HCT116 (cell line): ENCODE measurements around the gene SPTBN1. TPM values are rescaled to one million over a fixed set of nuclear protein-coding genes. Genes with fewer than 3 reads are reported as not detected.
A peak's percentile ranks its signal among the peaks of the same experiment; 100 is the strongest.

ENCODE experiments used
- ATAC-seq: fragments of 200-7000 bp; cut with Tn5 transposase; 2 replicates; pipeline ENCODE4 v1.9.1; 2020; ENCODE audit warnings: mild to moderate bottlenecking, moderate library complexity
- BruUV-seq: library from RNA; stranded (reverse); fragments of 400-500 nt; replicated peaks from 2 replicates; lab custom pipeline; 2021; lab: Mats Ljungman, UMichigan
- CTCF ChIA-PET: fragments of 300-600 bp; sonication (Branson Sonifier 250); formaldehyde crosslinking; loops from one replicate; lab custom pipeline; 2021; ENCODE audit warnings: antibody characterized with exemption; lab: Charles Lee
- POLR2A ChIA-PET: fragments of 300-600, 350-600 bp; sonication (Branson Sonifier 250); formaldehyde crosslinking; loops from one replicate; lab custom pipeline; 2021; ENCODE audit warnings: antibody characterized with exemption; lab: Charles Lee
- RAD21 ChIA-PET, 2 experiments: fragments of 300-600 bp; sonication (Branson Sonifier 250); formaldehyde crosslinking; loops; one replicate each; lab custom pipeline; 2023; ENCODE audit warnings: low total read pairs in 2 of 2; ENCODE audit not compliant: uncharacterized antibody in 2 of 2, unreplicated experiment in 2 of 2, low non-redundant PET in 1 of 2; lab: Charles Lee
- DNase-seq: peaks from one replicate; pipeline ENCODE4 v3.0.0-alpha.2; 2010; ENCODE audit warnings: low read depth, low spot score
- H2AFZ ChIP-seq: fragments of 200-600 bp; shearing (Covaris generic), sonication (generic); 2 replicates; pipeline ENCODE4 v1.6.1; 2017; ENCODE audit warnings: low read depth, mixed run types, mixed read lengths, antibody characterized with exemption, low read length; ENCODE audit not compliant: poor library complexity, severe bottlenecking
- H3K27ac ChIP-seq: 2 replicates; pipeline ENCODE4 v1.5.1; 2012; ENCODE audit warnings: low read depth, low read length
- H3K27me3 ChIP-seq: fragments of 200-600 bp; sonication (generic); 2 replicates; pipeline ENCODE4 v1.6.1; 2016; ENCODE audit warnings: mixed run types, low read length, mixed read lengths; ENCODE audit not compliant: insufficient read depth
- H3K36me3 ChIP-seq, 2 experiments: fragments of 200-500 bp in 1 of 2; fragments of 200-600 bp in 1 of 2; sonication (Bioruptor generic) in 1 of 2; sonication (generic) in 1 of 2; 2 replicates each; pipeline versions ENCODE4 v1.5.1 to v1.6.1; 2014 to 2016; ENCODE audit warnings: low read length in 2 of 2, inconsistent platforms in 1 of 2, mixed read lengths in 1 of 2, mixed run types in 1 of 2; ENCODE audit not compliant: insufficient read depth in 2 of 2, control insufficient read depth in 1 of 2
- H3K4me1 ChIP-seq, 2 experiments: fragments of 200-600 bp in 1 of 2; sonication (generic) in 1 of 2; 2 replicates each; pipeline versions ENCODE4 v1.5.1 to v1.6.1; 2012 to 2017; ENCODE audit warnings: low read length in 2 of 2, inconsistent platforms in 1 of 2, mild to moderate bottlenecking in 1 of 2, mixed read lengths in 1 of 2, mixed run types in 1 of 2, moderate library complexity in 1 of 2; ENCODE audit not compliant: insufficient read depth in 2 of 2, control insufficient read depth in 1 of 2
- H3K4me2 ChIP-seq: fragments of 200-600 bp; sonication (generic); 2 replicates; pipeline ENCODE4 v1.6.1; 2017; ENCODE audit warnings: mixed run types, low read length, mixed read lengths
- H3K4me3 ChIP-seq, 2 experiments: fragments of 200-600 bp in 1 of 2; sonication (generic) in 1 of 2; replicated peaks in 1 of 2; 2 replicates each; pipeline ENCODE4 v1.5.1; 2011 to 2016; ENCODE audit warnings: low read length in 2 of 2, control low read depth in 1 of 2, low read depth in 1 of 2, mild to moderate bottlenecking in 1 of 2, mixed read lengths in 1 of 2, mixed run types in 1 of 2
- H3K79me2 ChIP-seq: fragments of 200-600 bp; sonication (generic); 2 replicates; pipeline ENCODE4 v1.6.1; 2017; ENCODE audit warnings: mild to moderate bottlenecking, mixed run types, low read length, moderate library complexity, mixed read lengths; ENCODE audit not compliant: insufficient read depth
- H3K9ac ChIP-seq: fragments of 200-600 bp; sonication (generic); 2 replicates; pipeline ENCODE4 v1.6.1; 2016; ENCODE audit warnings: low read length, mixed read lengths
- H3K9me2 ChIP-seq: fragments of 200-600 bp; sonication (generic), shearing (Covaris generic); 2 replicates; pipeline ENCODE4 v1.6.1; 2017; ENCODE audit warnings: mixed run types, mild to moderate bottlenecking, moderate library complexity; ENCODE audit not compliant: insufficient read depth
- H3K9me3 ChIP-seq, 2 experiments: fragments of 200-500 bp in 1 of 2; fragments of 200-600 bp in 1 of 2; sonication (Bioruptor generic) in 1 of 2; sonication (generic) in 1 of 2; 2 replicates each; pipeline ENCODE4 v1.6.1; 2014 to 2017; ENCODE audit warnings: low read length in 2 of 2, mixed read lengths in 2 of 2, inconsistent platforms in 1 of 2, low read depth in 1 of 2, mild to moderate bottlenecking in 1 of 2, mixed run types in 1 of 2, moderate library complexity in 1 of 2; ENCODE audit not compliant: control insufficient read depth in 1 of 2, insufficient read depth in 1 of 2
- H4K20me1 ChIP-seq: fragments of 200-600 bp; sonication (generic), shearing (Covaris generic); 2 replicates; pipeline ENCODE4 v1.6.1; 2017; ENCODE audit warnings: mixed run types, mild to moderate bottlenecking, moderate library complexity; ENCODE audit not compliant: insufficient read depth
- ELF1 ChIP-seq: IDR thresholded peaks from 2 replicates; pipeline ENCODE4 v1.6.1; 2012; ENCODE audit warnings: low read depth, borderline replicate concordance
- EZH2phosphoT487 ChIP-seq: fragments of 200-600 bp; IDR thresholded peaks from 2 replicates; pipeline ENCODE4 v1.6.1; 2018; ENCODE audit warnings: antibody characterized with exemption, borderline replicate concordance
- RAD21 ChIP-seq: IDR thresholded peaks from 2 replicates; pipeline ENCODE4 v1.6.1; 2012; ENCODE audit warnings: low read depth, mild to moderate bottlenecking
- REST ChIP-seq: IDR thresholded peaks from 2 replicates; pipeline ENCODE4 v1.6.1; 2012; ENCODE audit warnings: low read depth
- SIN3A ChIP-seq: IDR thresholded peaks from 2 replicates; pipeline ENCODE4 v1.6.1; 2012; ENCODE audit warnings: low read depth
- TCF7L2 ChIP-seq: IDR thresholded peaks from 2 replicates; pipeline ENCODE4 v1.7.0; 2011; ENCODE audit warnings: borderline replicate concordance, inconsistent platforms; ENCODE audit not compliant: insufficient read depth, insufficient read length; ENCODE audit errors: extremely low read depth
- YY1 ChIP-seq: IDR thresholded peaks from 2 replicates; pipeline ENCODE4 v1.6.1; 2011; ENCODE audit warnings: low read length, low read depth, moderate library complexity, mild to moderate bottlenecking; ENCODE audit not compliant: insufficient replicate concordance; ENCODE audit errors: extremely low read depth
- ZBTB33 ChIP-seq: IDR thresholded peaks from 2 replicates; pipeline ENCODE4 v1.6.1; 2011; ENCODE audit warnings: mild to moderate bottlenecking, low read length, moderate library complexity; ENCODE audit not compliant: insufficient replicate concordance; ENCODE audit errors: extremely low read depth
- intact Hi-C: fragments of 100-400 bp; cut with micrococcal nuclease; formaldehyde crosslinking; loops from 2 replicates; pipeline ENCODE4 v1.10.0; 2022
- total RNA-seq: library from RNA; stranded (reverse); gene quantifications from one replicate; pipeline ENCODE4 v1.2.1, GENCODE V29; 2021; ENCODE audit not compliant: unreplicated experiment
- TF ChIP-seq, protein P1 (sequence below), 3 experiments: fragments of 200-600 bp in 1 of 3; sonication (generic) in 1 of 3; IDR thresholded peaks in 2 of 3; conservative IDR thresholded peaks in 1 of 3; 2 replicates each; pipeline ENCODE4 v1.5.1; 2012 to 2017; ENCODE audit warnings: low read depth in 2 of 3, low read length in 2 of 3, antibody characterized with exemption in 1 of 3, borderline replicate concordance in 1 of 3, control low read depth in 1 of 3, mild to moderate bottlenecking in 1 of 3, mixed read lengths in 1 of 3, mixed run types in 1 of 3, moderate library complexity in 1 of 3; ENCODE audit not compliant: insufficient read depth in 1 of 3

Gene SPTBN1
- total RNA-seq, 1 experiment from 2014 or later = 84.4 TPM

DNA sequence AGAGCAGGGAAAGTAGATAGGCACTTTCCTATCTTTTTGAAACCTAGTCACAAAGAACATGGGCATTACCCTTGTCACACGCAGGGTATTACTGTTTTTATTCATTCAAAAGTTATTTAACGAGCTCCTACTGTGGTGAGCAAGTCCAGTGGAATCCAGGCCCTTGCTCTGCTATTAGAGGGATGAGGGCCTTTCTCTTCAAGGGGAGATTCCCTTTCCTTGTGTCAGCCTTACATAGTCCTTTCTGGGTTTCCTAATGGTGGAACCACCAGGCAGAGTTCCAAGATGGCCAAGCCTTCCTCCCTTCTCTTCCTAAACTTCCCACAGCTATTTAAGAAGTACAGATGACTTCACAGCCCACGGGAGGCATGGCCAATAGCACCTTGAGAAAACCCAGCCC, 64.6 kb downstream of the SPTBN1 start (continued):
- TF ChIP-seq REST = no peak

DNA sequence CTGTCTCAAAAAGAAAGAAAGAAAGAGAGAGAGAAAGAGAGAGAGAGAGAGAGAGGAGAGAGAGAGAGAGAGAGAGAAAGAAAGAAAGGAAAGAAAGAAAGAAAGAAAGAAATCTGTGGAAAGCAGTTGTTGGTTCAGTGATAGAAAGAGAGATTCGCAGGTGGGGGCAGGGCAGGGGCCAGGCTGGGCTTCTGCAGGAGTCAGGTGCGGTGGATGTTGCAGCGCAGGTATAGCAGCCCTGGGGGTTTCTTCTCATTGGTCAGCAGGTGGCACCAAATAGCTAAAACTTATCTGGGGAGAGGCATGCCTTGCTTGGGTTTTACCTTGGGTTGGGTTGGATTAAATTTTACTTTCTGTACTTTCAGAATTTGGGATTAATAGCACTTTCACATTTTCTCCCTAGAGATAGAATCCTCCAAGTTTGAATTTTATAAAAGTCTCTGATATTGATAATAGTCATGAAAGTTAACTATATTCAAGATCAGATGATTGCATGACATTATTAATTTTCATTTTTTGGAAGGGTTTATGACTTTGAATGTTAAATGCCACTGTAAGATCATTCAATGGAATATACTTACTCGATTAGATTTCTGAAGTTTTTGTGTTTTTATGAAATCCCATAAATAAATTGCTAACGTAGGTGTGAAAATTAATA, 66.6 kb downstream of the SPTBN1 start:
- no TSS peak for BruUV-seq
- Histone ChIP-seq H3K27me3 (no peaks in the 10 kb centered on the region), H3K36me3 (peaks cover 0 to 3% of the 10 kb centered on the region in 2 experiments; a peak in 2 of 4 replicates), H3K4me1 (peaks cover 13 to 31% of the 10 kb centered on the region in 2 experiments), H3K4me2 (no peak overlapping the region), H3K79me2 (no peaks in the 10 kb centered on the region), H2AFZ (no peak overlapping the region), H3K27ac (no peak overlapping the region), H3K9me3 (no peaks in the 10 kb centered on the region), H3K9ac (no peak overlapping the region), H4K20me1 (no peaks in the 10 kb centered on the region), H3K4me3 (no peak overlapping the region), H3K9me2 (no peaks in the 10 kb centered on the region)
- ChIA-PET CTCF (interaction anchor here (0.6 to 2.6 kb wide), 11 partner anchors 9 to 416 kb away, joined by 3 to 23 read pairs (median 3); no protein-coding TSS in a partner anchor), RAD21 (interaction anchor here (1.5 kb wide), 2 partner anchors 143 to 416 kb away, joined by 4 to 5 read pairs; no protein-coding TSS in a partner anchor), POLR2A (no interaction called here)
- intact Hi-C loops = loop anchor here (1.0 to 10.0 kb wide), 4 partner anchors 134 to 652 kb away; no protein-coding TSS in a partner anchor
- peak; percentile 60 for DNase-seq
- ATAC-seq = peak; percentile 97
- TF ChIP-seq ZBTB33 = no peak
- TF ChIP-seq REST = no peak
- no peak for TF ChIP-seq ELF1
- TF ChIP-seq TCF7L2 = no peak
- TF ChIP-seq SIN3A = no peak
- TF ChIP-seq YY1 = no peak
- peak; percentile 87 for TF ChIP-seq RAD21
- TF ChIP-seq, protein P1, sequence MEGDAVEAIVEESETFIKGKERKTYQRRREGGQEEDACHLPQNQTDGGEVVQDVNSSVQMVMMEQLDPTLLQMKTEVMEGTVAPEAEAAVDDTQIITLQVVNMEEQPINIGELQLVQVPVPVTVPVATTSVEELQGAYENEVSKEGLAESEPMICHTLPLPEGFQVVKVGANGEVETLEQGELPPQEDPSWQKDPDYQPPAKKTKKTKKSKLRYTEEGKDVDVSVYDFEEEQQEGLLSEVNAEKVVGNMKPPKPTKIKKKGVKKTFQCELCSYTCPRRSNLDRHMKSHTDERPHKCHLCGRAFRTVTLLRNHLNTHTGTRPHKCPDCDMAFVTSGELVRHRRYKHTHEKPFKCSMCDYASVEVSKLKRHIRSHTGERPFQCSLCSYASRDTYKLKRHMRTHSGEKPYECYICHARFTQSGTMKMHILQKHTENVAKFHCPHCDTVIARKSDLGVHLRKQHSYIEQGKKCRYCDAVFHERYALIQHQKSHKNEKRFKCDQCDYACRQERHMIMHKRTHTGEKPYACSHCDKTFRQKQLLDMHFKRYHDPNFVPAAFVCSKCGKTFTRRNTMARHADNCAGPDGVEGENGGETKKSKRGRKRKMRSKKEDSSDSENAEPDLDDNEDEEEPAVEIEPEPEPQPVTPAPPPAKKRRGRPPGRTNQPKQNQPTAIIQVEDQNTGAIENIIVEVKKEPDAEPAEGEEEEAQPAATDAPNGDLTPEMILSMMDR (IDR thresholded peaks at IDR 0.05 in 2 of 3, conservative IDR thresholded peaks at IDR 0.05 in 1 of 3; ENCODE audit: borderline replicate concordance in 1 of 3, insufficient read depth in 1 of 3, low read depth in 2 of 3, low read length in 2 of 3) = peak; percentile 54 to 69 (median 63)
- TF ChIP-seq EZH2phosphoT487 = no peak
